Caco-2 (cell line): ENCODE results near the gene PTPN3. TPM values are rescaled to one million over a fixed set of nuclear protein-coding genes. Genes with fewer than 3 reads are reported as not detected.
"Not testable (repeated sequence)": the region's sequence is repeated elsewhere in the genome, so short reads cannot be mapped to it uniquely, and the experiment has no call there.

Experiments
- BruUV-seq: library from RNA; stranded (reverse); fragments of 400-500 nt; replicated peaks from 2 replicates; lab custom pipeline; 2021; lab: Mats Ljungman, UMichigan
- CTCF ChIA-PET: fragments of 300-600 bp; sonication (Branson Sonifier 250); formaldehyde crosslinking; loops from one replicate; lab custom pipeline; 2022; ENCODE audit warnings: antibody characterized with exemption; lab: Charles Lee
- POLR2A ChIA-PET: fragments of 300-600 bp; sonication (Branson Sonifier 250); formaldehyde crosslinking; loops from one replicate; lab custom pipeline; 2022; ENCODE audit warnings: antibody characterized with exemption; lab: Charles Lee
- DNase-seq, 2 experiments: peaks; one replicate each; pipeline versions ENCODE4 v3.0.0 to v3.0.0-alpha.2; 2020 to 2022
- H3K27me3 ChIP-seq: replicated peaks from 2 replicates; pipeline ENCODE4 v1.6.0; 2011; ENCODE audit warnings: low read length; ENCODE audit not compliant: control insufficient read depth, insufficient read depth
- H3K36me3 ChIP-seq: 2 replicates; pipeline ENCODE4 v1.5.1; 2011; ENCODE audit warnings: low read length; ENCODE audit not compliant: control insufficient read depth, insufficient read depth
- H3K4me1 ChIP-seq: fragments of 250-450 bp; sonication (Bioruptor Pico); 2 replicates; pipeline ENCODE4 v1.5.1; 2020; ENCODE audit warnings: mild to moderate bottlenecking
- H3K4me3 ChIP-seq: 2 replicates; pipeline ENCODE4 v1.5.1; 2011; ENCODE audit warnings: low read depth, mild to moderate bottlenecking, control low read depth, low read length
- H3K9me3 ChIP-seq: fragments of 250-450 bp; sonication (Bioruptor Pico); 2 replicates; pipeline ENCODE4 v1.5.1; 2020; ENCODE audit warnings: mild to moderate bottlenecking, moderate library complexity
- H3K27ac Mint-ChIP-seq: one replicate; pipeline ENCODE4 v1.8.0; 2022; ENCODE audit warnings: mixed read lengths; ENCODE audit not compliant: unreplicated experiment
- H3K27me3 Mint-ChIP-seq: one replicate; pipeline ENCODE4 v1.8.0; 2022; ENCODE audit warnings: mixed read lengths; ENCODE audit not compliant: insufficient read depth, unreplicated experiment
- H3K36me3 Mint-ChIP-seq: one replicate; pipeline ENCODE4 v1.8.0; 2022; ENCODE audit warnings: mild to moderate bottlenecking, mixed read lengths; ENCODE audit not compliant: insufficient read depth, unreplicated experiment
- H3K4me1 Mint-ChIP-seq: one replicate; pipeline ENCODE4 v1.8.0; 2022; ENCODE audit warnings: low read depth, mixed read lengths; ENCODE audit not compliant: unreplicated experiment
- H3K4me3 Mint-ChIP-seq: one replicate; pipeline ENCODE4 v1.8.0; 2022; ENCODE audit warnings: mild to moderate bottlenecking, moderate library complexity, mixed read lengths; ENCODE audit not compliant: unreplicated experiment
- H3K9me3 Mint-ChIP-seq: one replicate; pipeline ENCODE4 v1.8.0; 2022; ENCODE audit warnings: mixed read lengths; ENCODE audit not compliant: unreplicated experiment
- intact Hi-C: fragments of 100-400 bp; cut with micrococcal nuclease; formaldehyde crosslinking; loops from one replicate; pipeline ENCODE4 v1.10.0; 2022; ENCODE audit not compliant: unreplicated experiment
- total RNA-seq: library from RNA; stranded (reverse); gene quantifications from 2 replicates; pipeline ENCODE4 v1.2.3, GENCODE V29; 2022
- TF ChIP-seq, protein P1 (sequence below), 2 experiments: fragments of 200-600 bp in 1 of 2; IDR thresholded peaks; 1 replicate in 1 of 2; 2 replicates in 1 of 2; pipeline versions ENCODE4 v1.5.1 to v1.8.0; 2011 to 2022; ENCODE audit warnings: antibody characterized with exemption in 1 of 2, control low read depth in 1 of 2, inconsistent platforms in 1 of 2, low read depth in 1 of 2, low read length in 1 of 2, mild to moderate bottlenecking in 1 of 2, moderate library complexity in 1 of 2; ENCODE audit not compliant: insufficient read depth in 1 of 2, severe bottlenecking in 1 of 2, unreplicated experiment in 1 of 2

Gene PTPN3
- total RNA-seq, 1 experiment from 2014 or later, result 12.4 TPM

DNA sequence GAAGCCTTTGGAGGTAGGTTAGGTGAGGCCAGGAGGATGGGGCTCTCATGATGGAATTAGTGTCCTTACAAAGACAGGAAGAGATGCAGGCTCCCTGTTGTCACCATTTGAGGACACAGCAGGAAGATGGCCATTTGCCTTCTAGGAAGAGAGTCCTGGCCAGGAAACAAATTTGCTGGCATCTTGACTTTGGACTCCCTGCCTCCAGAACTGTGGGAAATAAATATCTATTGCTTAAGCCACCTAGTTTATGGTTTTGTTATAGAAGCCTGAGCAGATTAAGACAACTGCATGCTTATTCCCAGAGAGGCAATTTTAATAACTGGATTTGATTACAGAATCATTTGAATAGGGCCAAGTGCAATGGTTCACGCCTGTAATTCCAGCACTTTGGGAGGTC, 126.7 kb downstream of the PTPN3 start:
- H3K27me3 ChIP-seq, result no peaks in the 10 kb centered on the region
- Mint-ChIP-seq H3K27ac (no peak overlapping the region), H3K27me3 (no peaks in the 10 kb centered on the region), H3K9me3 (no peaks in the 10 kb centered on the region), H3K4me3 (no peak overlapping the region), H3K4me1 (no peaks in the 10 kb centered on the region), H3K36me3 (peaks cover 7% of the 10 kb centered on the region)
- H3K9me3 ChIP-seq, result no peaks in the 10 kb centered on the region
- ChIA-PET POLR2A (no interaction called here), CTCF (no interaction called here)
- no peaks in the 10 kb centered on the region; the same call in 1 of the 2 replicates for H3K36me3 ChIP-seq
- TF ChIP-seq, protein P1, sequence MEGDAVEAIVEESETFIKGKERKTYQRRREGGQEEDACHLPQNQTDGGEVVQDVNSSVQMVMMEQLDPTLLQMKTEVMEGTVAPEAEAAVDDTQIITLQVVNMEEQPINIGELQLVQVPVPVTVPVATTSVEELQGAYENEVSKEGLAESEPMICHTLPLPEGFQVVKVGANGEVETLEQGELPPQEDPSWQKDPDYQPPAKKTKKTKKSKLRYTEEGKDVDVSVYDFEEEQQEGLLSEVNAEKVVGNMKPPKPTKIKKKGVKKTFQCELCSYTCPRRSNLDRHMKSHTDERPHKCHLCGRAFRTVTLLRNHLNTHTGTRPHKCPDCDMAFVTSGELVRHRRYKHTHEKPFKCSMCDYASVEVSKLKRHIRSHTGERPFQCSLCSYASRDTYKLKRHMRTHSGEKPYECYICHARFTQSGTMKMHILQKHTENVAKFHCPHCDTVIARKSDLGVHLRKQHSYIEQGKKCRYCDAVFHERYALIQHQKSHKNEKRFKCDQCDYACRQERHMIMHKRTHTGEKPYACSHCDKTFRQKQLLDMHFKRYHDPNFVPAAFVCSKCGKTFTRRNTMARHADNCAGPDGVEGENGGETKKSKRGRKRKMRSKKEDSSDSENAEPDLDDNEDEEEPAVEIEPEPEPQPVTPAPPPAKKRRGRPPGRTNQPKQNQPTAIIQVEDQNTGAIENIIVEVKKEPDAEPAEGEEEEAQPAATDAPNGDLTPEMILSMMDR (IDR thresholded peaks at IDR 0.05; ENCODE audit: insufficient read depth in 1 of 2, low read depth in 1 of 2, low read length in 1 of 2, severe bottlenecking in 1 of 2, unreplicated experiment in 1 of 2), result no peak
- no peaks in the 10 kb centered on the region for H3K4me1 ChIP-seq
- no peak overlapping the region for H3K4me3 ChIP-seq
- intact Hi-C loops, result no loop called here
- no TSS peak for BruUV-seq
- DNase-seq, result no peak

DNA sequence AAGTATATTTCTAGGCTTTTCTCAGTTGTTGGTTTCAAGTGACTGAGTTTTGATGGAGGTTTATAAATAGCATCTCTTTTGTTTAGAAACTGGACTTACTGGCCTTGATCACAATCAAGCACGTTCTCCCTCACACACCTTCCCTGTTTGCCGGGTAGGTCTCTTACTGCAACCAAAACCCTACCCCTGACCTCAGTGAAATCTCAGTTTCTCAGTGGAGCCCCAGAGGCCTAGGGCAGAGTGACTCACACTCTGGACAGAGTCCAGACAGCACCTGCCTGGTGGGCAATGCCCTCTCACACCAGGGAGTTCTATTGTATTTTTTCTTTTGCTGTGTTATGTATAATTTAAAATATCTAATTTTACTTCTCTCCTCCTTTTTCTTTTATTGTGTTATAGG, 128.8 kb downstream of the PTPN3 start:
- ChIA-PET CTCF (no interaction called here), POLR2A (no interaction called here)
- Mint-ChIP-seq H3K27ac (no peak overlapping the region), H3K4me3 (no peak overlapping the region), H3K4me1 (no peaks in the 10 kb centered on the region), H3K9me3 (no peaks in the 10 kb centered on the region), H3K27me3 (no peaks in the 10 kb centered on the region), H3K36me3 (peaks cover 7% of the 10 kb centered on the region)
- BruUV-seq, result no TSS peak
- no peak for DNase-seq
- H3K27me3 ChIP-seq, result no peaks in the 10 kb centered on the region
- intact Hi-C loops, result no loop called here
- no peaks in the 10 kb centered on the region for H3K4me1 ChIP-seq
- H3K9me3 ChIP-seq, result no peaks in the 10 kb centered on the region
- no peaks in the 10 kb centered on the region for H3K36me3 ChIP-seq
- no peak overlapping the region for H3K4me3 ChIP-seq
- TF ChIP-seq, protein P1 (IDR thresholded peaks at IDR 0.05; ENCODE audit: insufficient read depth in 1 of 2, low read depth in 1 of 2, low read length in 1 of 2, severe bottlenecking in 1 of 2, unreplicated experiment in 1 of 2), result no peak

- Histone ChIP-seq H3K4me3 (no peak overlapping the region), H3K36me3 (no peaks in the 10 kb centered on the region), H3K27me3 (no peaks in the 10 kb centered on the region), H3K4me1 (no peaks in the 10 kb centered on the region), H3K9me3 (no peaks in the 10 kb centered on the region)
- BruUV-seq, result no TSS peak
- Mint-ChIP-seq H3K9me3 (no peaks in the 10 kb centered on the region), H3K27me3 (no peaks in the 10 kb centered on the region), H3K27ac (no peak overlapping the region), H3K4me3 (no peak overlapping the region), H3K4me1 (no peaks in the 10 kb centered on the region), H3K36me3 (no peaks in the 10 kb centered on the region)
- DNase-seq, result no peak
- CTCF ChIA-PET, result no interaction called here
- intact Hi-C loops, result no loop called here
- POLR2A ChIA-PET, result no interaction called here
- TF ChIP-seq, protein P1 (IDR thresholded peaks at IDR 0.05; ENCODE audit: insufficient read depth in 1 of 2, low read depth in 1 of 2, low read length in 1 of 2, severe bottlenecking in 1 of 2, unreplicated experiment in 1 of 2), result no peak
These were observed 137.3 kb downstream of the PTPN3 start for GRCh38 chr9:109360771-109361170.

- CTCF ChIA-PET, result interaction anchor here (0.6 kb wide), 1 partner anchor 883 kb away, joined by 4 read pairs; no protein-coding TSS in a partner anchor
- H3K27me3 Mint-ChIP-seq, H3K4me3 Mint-ChIP-seq, intact Hi-C loops, H3K27me3 ChIP-seq, H3K36me3 Mint-ChIP-seq, H3K9me3 ChIP-seq, BruUV-seq, DNase-seq, H3K4me1 Mint-ChIP-seq, H3K9me3 Mint-ChIP-seq, H3K36me3 ChIP-seq, H3K4me3 ChIP-seq, H3K4me1 ChIP-seq: not testable (repeated sequence)
- POLR2A ChIA-PET, result interaction anchor here (0.6 kb wide), 2 partner anchors 239 to 699 kb away, joined by 3 to 4 read pairs; no protein-coding TSS in a partner anchor
- H3K27ac Mint-ChIP-seq, result peak overlapping the region; percentile 69
These were observed 139.0 kb downstream of the PTPN3 start for GRCh38 chr9:109358968-109359603.
